Measurements from ENCODE around the gene TRPC4AP.

TRPC4AP gene

GRCh38 chr20:35014537-35014936 lies 78.1 kb downstream of the TRPC4AP start:
- no peak for DNase-seq (ENCODE audit: low read depth)

GRCh38 chr20:35013421-35014411 lies 78.9 kb downstream of the TRPC4AP start:
- DNase-seq (ENCODE audit: low read depth) = no peak

- no peak for DNase-seq (ENCODE audit: low read depth)
Observed at GRCh38 chr20:35012227-35013069, 80.2 kb downstream of the TRPC4AP start.

- no peak for DNase-seq (ENCODE audit: low read depth)
Observed at GRCh38 chr20:35011589-35012226, 80.9 kb downstream of the TRPC4AP start.

GRCh38 chr20:35010405-35011192 lies 82.0 kb downstream of the TRPC4AP start:
- no peak for DNase-seq (ENCODE audit: low read depth)

- no peak for DNase-seq (ENCODE audit: low read depth)
Observed at GRCh38 chr20:35009665-35010328, 82.8 kb downstream of the TRPC4AP start.

GRCh38 chr20:35008411-35009342 lies 83.9 kb downstream of the TRPC4AP start:
- no peak for DNase-seq (ENCODE audit: low read depth)

GRCh38 chr20:35007891-35008290 lies 84.7 kb downstream of the TRPC4AP start:
- DNase-seq (ENCODE audit: low read depth) = no peak

- DNase-seq (ENCODE audit: low read depth) = no peak
Observed at GRCh38 chr20:35007413-35007812, 85.2 kb downstream of the TRPC4AP start.

- no peak for DNase-seq (ENCODE audit: low read depth)
Observed at GRCh38 chr20:35006531-35006971, 86.1 kb downstream of the TRPC4AP start.

- no peak for DNase-seq (ENCODE audit: low read depth)
Observed at GRCh38 chr20:35006009-35006408, 86.6 kb downstream of the TRPC4AP start.

GRCh38 chr20:35005463-35005961 lies 87.1 kb downstream of the TRPC4AP start:
- DNase-seq (ENCODE audit: low read depth) = no peak

- no peak for DNase-seq (ENCODE audit: low read depth)
Observed at GRCh38 chr20:35004749-35005462, 87.7 kb downstream of the TRPC4AP start.

- no peak for DNase-seq (ENCODE audit: low read depth)
Observed at GRCh38 chr20:35004051-35004725, 88.4 kb downstream of the TRPC4AP start.

- no peak for DNase-seq (ENCODE audit: low read depth)
Observed at GRCh38 chr20:35003211-35004031, 89.2 kb downstream of the TRPC4AP start.

GRCh38 chr20:35002426-35003210 lies 90.0 kb downstream of the TRPC4AP start:
- DNase-seq (ENCODE audit: low read depth) = no peak

Data from stimulated activated CD8-positive, alpha-beta memory T cell treated with anti-CD3 and anti-CD28 coated beads, Interleukin-12 subunit alpha, Interleukin-12 subunit beta, amount 100 ng/mL, for 4 hours (primary cell).